Umbilical cord (tissue), 2 donors: Measurements from ENCODE around the gene CD82. TPM values are rescaled to one million over a fixed set of nuclear protein-coding genes. Genes with fewer than 3 reads are reported as not detected.
"Not testable (repeated sequence)": the region's sequence is repeated elsewhere in the genome, so short reads cannot be mapped to it uniquely, and the experiment has no call there.

Source experiments
- DNase-seq: peaks from one replicate; pipeline ENCODE4 v3.0.0-alpha.2; 2015; ENCODE audit warnings: low spot score
- total RNA-seq: library from RNA; depleted of rRNA; stranded (reverse); fragments of >200 nt; gene quantifications from one replicate; pipeline ENCODE4 v1.2.3, GENCODE V29; 2014; ENCODE audit warnings: low replicate concordance; ENCODE audit not compliant: insufficient read depth

Gene CD82
- total RNA-seq, 1 donor from 2014 or later: 42.6 TPM

DNA sequence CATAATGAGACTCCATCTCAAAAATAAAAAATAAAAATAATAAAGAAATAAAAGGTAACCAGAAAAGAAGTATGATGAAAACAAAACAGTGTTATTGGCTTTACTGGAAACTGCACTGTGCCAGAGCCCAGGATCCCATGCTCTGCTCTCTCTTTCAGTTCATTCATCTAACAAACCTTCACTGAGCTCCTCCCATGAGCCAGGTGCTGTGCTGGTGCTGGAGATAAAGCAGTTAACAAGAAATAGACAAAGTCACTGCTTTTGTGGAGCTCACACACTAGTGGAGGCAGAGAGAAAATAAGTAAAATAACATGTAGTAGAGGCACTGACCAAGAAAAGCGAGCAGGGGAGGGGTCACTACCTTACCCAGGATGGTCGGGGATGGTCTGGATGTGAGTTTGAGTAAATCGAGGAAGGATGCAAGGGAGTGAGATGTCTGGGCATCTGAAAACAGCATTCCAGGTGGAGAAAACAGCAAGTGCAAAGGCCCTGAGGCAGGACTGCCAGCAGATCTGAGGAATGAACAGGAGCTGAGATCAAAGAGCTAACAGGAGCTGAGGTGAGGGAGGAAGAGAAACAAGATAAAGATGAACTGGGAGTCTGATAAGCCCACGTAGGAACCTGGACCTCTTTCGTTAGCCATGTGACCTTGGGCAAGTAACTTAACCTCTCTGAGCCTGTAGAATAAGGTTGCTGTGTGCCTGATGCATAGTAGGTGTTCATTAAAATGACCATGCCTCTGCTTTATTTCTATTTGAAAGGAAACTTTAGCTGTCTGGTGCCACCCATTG, 31.3 kb upstream of the CD82 start:
- no peak for DNase-seq

DNA sequence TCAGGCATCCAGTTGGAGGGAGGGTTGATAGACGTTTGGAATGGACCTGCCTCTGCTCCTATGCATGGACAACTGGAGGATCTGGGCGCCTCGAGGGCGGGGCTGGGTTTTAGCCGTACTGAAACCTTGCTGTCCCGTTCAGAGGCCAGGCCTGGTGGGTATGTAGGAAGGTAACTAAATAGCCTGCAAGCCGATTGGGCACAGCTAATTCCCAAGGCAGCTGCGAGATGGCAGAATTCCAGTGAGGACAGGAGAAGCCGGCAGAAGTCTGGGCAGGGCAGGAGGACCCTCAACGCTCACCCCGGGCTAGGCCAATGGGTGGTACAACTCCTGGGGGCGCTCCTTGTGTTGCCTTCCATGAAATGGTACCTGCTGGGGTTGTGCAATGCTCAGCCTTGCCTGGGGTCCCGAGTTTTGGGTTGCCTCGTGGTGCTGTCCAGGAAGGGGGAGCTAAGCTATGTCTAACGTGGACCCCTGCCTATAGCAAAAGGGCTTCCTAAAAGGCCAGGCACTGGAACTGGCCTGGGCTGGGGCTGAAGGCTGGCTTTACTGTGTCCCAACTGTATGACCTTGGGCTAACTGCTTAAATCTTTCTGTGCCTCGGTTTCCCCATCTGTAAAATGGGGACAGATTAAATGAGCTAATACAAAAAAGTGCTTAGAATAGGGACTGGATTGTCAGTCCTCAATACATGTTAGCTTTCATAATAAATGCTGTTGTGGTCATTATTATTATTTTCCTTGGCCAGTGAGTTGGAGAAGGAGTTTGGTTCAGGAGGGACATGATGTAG, 30.1 kb upstream of the CD82 start:
- no peak for DNase-seq

DNA sequence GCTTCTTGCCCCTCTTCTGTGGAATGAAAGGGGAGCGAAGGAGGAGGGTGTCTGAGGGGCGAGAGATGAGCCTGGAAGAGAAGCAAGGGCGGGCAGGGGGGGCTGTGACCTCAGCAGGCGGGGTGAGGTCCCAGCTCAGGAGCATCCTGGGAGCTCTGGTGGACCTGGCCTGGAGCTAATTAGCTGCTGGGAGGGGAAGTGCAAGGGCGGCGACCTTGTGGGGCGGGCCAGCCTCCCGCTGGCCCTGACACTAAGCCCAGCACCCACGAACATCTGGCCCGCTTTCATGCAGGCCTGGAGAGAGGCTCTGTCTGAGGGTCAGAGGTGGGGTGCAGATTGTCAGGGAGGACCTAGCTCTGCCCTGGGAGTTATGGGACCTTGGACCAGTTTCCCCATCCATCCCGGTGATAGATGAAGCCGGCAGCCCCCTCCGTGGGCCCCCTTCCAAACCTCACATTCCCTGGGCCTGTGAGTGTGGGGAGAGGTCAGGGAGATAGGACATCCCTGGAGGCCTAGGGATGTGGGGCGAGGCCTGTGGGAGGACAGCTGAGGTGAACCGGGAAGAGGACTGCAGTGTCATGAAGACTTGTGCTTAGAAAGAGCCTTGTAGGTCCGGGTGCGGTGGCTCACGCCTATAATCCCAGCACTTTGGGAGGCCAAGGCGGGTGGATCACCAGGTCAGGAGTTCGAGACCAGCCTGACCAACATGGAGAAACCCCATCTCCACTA, 28.5 kb upstream of the CD82 start:
- DNase-seq: no peak

DNA sequence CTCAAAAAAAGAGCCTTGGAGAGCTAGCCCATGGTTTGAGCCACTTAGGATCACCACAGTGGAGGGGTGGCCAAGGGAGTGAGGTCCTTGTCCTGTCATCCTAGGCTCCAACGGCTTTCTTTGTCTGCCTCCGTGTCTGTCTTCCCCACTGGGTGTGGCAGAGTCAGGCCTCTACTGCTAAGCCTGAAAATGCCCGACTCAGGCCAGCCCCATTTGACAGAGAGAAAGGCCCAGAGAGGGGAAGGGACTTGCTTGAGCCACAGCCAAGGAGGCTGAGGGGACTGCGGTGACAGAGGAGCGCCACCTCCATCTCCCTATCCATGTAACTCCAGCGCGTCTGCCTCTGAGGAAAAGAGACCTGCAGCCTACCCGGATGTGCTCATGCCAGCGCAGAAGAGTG, 27.8 kb upstream of the CD82 start:
- no peak for DNase-seq

DNA sequence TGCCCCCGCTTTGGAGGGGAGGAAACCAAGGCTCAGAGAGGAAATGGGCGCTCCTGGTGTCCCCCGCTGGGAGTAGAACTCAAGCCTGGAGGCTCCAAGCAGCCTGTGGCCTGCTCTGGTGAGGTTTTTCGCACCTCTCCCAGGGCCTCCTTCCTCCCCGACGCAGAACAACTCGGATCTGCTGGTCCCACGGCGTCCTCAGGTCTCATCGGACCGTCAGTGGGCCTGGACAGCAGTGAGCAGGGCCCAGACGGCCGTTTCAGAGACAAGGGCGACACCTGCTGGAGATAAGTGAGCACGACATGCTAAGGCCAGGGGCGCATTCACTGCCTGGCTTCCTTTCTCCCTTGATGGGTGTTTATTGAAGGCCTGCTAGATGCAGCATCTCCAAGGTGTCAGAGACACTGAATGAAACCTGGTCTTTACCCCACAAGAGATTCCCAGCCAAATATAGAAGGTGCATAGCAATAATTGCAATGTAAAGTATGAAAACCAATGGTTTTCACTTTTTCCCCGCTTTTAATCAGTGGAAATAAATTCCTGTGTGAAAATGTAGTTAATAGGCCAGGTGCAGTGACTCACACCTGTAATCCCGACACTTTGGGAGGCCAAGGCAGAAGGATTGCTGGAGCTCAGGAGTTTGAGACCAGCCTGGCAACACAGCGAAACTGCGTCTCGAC, 26.9 kb upstream of the CD82 start:
- peak; percentile 76 for DNase-seq

DNA sequence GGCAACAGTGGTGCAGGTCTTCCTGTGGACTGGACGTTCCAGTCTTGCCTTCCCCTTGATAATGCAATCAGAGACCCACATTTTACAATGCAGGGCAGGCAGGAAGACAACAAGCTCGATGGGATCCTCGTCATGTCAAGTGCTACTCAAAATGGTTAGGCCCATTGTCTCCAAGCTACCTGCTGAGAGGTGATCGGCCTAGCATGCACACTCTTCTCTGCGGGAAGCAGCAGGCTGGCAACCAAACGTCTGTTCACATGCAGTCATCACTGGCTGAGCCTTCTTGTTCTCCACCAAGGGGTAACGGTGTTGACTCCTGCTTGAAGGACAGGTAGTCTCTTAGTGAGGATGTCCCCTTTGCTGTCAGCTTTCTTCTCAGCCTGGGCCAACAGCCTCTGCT, 25.5 kb upstream of the CD82 start:
- no peak for DNase-seq

DNA sequence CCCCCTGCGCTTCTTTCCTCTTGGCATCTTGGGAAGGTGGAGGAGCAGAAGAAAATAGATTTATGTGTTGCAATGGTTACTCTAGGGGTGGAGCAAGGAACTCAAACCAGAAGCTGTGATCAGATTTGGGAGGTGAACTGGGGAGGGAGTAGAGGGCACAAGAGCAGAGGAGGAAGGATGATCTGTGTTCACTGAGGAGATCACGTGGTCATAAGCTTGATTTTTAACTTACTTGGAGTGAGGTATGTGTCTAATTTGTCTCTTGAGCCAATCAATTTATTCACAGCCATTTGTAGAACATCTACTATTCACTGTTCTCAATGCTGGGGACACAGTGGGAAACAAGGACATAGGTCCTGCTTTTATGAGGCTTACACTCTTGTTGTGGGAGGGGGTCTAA, 24.8 kb upstream of the CD82 start:
- DNase-seq: no peak

DNA sequence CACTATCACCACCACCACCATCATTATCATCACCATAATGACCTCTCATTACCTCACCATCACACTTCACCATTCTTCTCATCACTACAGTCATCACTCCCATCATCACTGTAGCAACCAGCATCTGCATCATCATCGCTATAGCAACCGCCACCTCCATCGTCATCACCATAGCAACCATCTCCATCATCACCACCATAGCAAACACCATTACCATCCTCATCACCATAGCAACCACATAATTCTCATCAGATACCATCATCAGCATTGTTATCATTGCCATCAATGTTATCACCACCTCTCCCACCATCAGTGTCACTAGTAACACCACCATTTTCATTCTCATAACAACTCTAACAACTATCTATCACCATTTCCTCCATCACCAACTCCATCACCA, 23.1 kb upstream of the CD82 start:
- DNase-seq: no peak

DNA sequence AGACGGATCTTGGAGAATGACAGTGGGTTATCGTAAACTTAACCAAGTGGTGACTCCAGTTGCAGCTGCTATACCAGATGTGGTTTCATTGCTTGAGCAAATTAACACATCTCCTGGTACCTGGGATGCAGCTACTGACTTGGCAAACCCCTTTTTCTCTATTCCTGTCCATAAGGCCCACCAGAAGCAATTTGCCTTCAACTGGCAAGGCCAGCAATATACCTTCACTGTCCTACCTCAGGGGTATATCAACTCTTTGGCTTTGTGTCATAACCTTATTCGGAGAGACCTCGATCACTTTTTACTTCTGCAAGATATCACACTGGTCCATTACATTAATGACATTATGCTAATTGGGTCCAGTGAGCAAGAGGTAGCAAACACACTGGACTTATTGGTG, 18.5 kb upstream of the CD82 start:
- DNase-seq: not testable (repeated sequence)

DNA sequence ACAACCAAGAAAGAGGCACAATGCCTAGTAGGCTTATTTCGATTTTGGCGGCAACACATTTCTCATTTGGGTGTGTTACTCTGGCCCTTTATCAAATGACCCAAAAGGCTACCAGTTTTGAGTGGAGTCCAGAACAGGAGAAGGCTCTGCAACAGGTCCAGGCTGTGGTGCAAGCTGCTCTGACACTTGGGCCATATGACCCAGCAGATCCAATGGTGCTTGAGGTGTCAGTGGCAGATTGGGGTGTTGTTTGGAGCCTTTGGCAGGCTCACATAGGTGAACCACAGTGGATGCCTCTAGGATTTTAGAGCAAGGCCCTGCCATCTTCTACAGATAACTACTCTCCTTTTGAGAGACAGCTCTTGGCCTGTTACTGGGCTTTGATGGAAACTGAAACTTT, 17.9 kb upstream of the CD82 start:
- DNase-seq: not testable (repeated sequence)

DNA sequence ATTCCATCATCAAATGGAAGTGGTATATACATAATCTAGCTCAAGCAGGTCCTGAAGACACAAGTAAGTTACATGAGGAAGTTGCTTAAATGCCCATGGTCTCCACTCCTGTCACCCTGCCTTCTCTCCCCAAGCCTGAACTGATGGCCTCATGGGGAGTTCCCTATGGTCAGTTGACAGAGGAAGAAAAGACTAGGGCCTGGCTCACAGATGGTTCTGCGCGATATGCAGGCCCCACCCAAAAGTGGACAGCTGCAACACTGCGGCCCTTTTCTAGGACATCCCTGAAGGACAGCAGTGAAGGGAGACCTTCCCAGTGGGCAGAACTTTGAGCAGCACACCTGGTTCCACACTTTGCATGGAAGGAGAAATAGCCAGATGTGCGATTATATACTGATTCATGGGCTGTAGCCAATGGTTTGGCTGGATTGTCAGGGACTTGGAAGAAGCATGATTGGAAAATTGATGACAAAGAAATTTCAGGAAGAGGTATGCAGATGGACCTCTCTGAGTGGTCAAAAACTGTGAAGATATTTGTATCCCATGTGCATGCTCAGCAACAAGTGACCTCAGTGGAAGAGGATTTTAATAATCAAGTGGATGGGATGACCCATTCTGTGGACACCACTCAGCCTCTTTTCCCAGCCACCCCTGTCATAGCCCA, 17.3 kb upstream of the CD82 start:
- no peak for DNase-seq

DNA sequence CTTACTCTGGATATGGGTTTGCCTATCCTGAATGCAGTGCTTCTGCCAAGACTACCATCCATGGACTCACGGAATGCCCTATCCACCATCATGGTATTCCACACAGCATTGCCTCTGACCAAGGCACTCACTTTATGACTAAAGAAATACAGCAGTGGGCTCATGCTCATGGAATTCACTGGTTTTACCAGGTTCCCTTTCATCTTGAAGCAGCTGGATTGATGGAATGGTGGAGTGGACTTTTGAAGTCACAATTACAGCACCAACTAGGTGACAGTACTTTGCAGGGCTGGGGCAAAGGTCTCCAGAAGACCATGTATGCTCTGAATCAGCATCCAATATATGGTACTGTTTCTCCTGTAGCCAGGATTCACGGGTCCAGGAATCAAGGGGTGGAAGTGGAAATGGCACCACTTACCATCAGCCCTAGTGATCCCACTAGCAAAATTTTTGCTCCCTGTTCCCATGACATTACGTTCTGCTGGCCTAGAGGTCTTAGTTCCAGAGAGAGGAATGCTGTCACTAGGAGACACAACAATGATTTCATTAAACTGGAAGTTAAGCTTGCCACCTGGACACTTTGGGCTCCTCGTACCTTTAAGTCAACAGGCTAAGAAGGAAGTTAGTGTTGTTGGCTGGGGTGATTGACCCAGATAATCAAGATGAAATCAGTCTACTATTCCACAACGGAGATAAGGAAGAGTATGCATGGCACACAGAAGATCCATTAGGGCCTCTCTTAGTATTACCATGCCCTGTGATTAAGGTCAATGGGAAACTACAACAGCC, 16.3 kb upstream of the CD82 start:
- not testable (repeated sequence) for DNase-seq

DNA sequence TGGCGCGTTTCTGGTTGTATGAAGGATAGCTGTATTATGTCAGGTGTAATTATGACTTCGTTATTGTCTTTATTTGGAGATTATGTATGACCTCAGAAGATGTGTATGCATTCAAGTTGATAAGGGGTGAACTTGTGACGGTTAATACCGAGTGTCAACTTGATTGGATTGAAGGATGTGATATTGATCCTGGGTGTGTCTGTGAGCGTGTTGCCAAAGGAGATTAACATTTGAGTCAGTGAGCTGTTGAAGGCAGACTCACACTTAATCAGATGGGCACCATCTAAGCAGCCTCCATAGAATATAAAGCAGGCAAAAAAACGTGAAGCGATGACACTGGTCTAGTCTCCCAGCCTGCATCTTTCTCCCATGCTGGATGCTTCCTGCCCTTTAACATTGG, 15.3 kb upstream of the CD82 start:
- DNase-seq: no peak

DNA sequence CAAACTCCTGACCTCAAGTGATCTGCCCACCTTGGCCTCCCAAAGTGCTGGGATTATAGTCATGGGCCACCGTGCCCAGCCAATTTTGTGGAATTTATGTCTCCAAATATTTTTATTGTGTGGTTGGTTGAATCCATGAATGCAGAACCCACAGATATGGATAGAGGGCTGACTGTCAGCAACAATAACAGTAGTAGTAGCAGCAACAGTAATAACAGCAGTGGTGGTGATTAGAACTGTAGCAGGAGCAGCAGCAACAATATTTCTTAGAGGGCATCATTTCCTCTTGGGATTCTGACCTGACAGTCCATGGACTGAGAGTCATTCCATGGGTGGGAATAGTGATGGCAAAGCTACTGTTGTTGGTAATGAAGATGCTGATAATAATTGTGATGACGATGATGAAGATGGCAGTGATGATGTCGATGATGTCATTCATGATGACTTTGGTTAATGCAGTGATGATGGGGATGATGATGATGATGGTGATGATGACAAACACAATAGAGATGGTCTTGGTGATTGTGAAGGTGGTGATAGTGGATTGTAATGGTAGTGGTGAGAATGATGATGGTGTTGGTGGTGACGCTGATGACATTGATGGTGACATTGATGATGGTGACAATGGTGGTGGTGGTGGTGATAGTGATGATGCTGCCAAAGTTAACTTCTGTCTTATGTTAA, 13.9 kb upstream of the CD82 start:
- DNase-seq: no peak

DNA sequence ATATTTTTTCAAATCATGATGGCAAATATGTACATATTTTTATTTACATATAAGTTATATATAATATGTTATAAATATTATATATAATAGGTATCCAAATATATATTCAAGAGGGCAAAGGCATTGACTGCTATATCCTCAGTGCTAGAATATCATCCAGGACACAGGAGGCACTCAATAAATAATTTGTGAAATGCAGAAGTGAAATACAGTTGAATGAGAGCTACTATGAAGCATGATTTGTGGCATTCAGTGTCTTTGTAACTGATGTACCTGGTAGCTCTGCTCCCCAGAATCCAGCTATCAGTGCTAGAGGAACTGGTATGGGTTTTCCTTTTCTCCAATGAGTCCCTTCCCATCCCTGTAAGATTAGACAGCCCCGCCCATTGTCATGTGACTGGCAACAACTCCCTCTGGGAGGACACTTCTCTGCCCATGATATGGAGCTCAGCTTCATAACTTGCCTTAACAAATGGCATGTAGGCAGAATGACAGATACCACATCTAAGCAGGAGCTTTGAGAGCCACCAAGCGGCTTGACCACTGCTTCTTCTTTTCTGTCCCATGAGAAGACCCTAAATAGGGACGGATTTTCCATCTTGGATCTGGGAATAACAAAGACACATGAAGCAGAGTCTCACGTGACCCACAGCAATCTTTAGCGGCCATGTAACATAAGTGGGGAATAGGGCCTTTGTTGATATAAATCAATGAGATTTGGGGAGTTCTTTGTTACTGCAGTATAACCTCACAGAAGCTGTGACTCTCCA, 10.2 kb upstream of the CD82 start:
- no peak for DNase-seq

DNA sequence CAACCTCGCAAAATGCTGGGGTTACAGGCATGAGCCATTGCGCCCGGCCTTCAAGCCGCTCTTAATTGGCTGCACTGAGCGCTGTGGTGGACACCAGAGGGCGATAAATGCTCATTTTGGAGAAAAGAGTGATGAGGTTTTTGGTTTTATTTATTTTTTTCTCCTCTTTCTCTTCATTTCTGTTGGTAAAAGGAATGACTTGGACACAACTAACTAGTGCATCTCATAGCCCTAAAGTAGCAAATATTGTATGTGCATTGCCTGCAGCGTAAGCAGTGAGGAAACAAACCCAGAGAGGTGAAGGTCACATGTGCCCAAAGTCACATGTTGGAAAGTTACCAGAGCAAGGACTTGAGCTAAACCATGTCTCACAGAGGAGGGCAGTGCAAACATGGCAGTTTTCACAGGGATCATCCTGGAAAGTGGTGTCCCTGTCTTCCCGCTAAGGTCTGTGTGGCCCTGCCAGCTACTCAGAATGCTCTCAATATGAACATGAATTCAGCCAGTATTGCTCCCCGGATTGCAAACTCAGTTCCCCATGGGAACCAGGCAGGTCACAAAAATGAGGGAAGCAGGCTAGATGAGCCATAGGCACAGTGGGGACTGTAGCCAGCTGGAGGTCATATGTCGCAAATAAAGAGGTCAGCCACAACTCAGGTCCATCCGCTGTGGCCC, 8.6 kb upstream of the CD82 start:
- peak; percentile 81 for DNase-seq

DNA sequence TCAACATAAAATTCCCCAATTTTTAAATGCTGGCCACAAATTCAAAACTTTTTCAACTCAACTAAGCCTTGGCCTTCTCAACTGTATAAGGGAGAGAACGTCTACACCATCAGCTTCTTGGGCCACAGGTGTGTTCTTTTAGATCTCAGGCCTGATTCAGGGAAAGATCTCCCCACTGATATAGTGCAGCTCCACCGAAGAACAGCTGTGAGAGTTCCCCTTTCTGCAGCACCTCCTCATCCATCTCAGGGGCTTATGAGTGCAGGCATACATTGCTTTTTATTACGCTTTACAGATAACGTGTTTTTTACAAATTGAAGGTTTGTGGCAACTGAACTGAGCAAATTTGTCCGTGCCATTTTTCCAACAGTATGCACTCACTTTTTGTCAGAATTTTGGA, 8.0 kb upstream of the CD82 start:
- no peak for DNase-seq

DNA sequence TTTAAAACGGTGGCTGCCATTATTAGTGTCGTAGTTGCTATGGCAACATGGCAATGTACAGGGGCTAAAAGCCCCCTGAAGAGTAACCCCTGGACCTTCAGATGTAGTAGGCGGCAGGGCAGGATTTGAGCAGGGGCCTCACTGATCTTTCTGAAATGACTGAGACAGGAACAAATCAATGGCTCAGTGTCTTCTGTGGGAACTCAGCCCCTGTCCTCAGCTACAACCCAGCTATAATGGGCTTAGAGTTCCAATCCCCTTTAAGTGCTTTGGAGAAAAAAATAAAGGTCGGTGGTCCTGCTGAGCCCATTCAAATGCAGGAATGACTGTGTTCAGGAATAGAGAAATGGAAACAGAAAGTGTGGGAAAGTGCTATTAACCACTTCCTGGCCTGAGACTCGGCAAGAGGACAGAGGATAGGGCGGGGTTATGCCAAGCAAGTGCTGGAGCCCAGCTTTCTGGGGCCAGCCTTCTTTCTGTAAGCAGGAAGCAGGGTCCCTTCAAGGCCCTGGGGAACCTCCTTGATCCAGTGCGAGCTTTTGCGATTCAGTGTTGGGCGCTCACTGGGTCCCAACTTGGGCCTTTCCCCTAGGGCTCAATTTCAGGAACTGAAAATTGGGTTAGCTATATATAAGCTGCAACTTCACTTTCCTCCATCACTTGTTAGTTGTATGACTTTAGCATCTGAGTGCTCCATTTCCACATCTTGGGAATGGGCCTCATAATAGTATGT, 6.1 kb upstream of the CD82 start:
- no peak for DNase-seq
